Neural progenitor cell (in vitro differentiated cells): ENCODE data around the gene NIT2. TPM values are rescaled to one million over a fixed set of nuclear protein-coding genes. Genes with fewer than 3 reads are reported as not detected.

Experiments
- DNase-seq: peaks from one replicate; pipeline ENCODE4 v3.0.0-alpha.2; 2016; ENCODE audit warnings: low spot score
- H2AFZ ChIP-seq: fragments of 200-600 bp; sonication (generic); replicated peaks from 2 replicates; pipeline ENCODE4 v1.6.1; 2016; ENCODE audit warnings: antibody characterized with exemption
- H3F3A ChIP-seq: fragments of 200-600 bp; sonication (generic); 2 replicates; pipeline ENCODE4 v1.6.1; 2016; ENCODE audit warnings: antibody characterized with exemption, low read depth
- H3K27ac ChIP-seq: fragments of 200-600 bp; sonication (generic); 2 replicates; pipeline ENCODE4 v1.5.1; 2016; ENCODE audit warnings: mild to moderate bottlenecking
- H3K27me3 ChIP-seq: fragments of 200-600 bp; sonication (generic); 2 replicates; pipeline ENCODE4 v1.6.1; 2016; ENCODE audit warnings: mild to moderate bottlenecking, moderate library complexity
- H3K36me3 ChIP-seq: fragments of 200-600 bp; sonication (generic); 2 replicates; pipeline ENCODE4 v1.5.1; 2016
- H3K4me1 ChIP-seq: fragments of 200-600 bp; sonication (generic); 2 replicates; pipeline ENCODE4 v1.6.1; 2016; ENCODE audit warnings: mixed run types
- H3K4me2 ChIP-seq: fragments of 200-600 bp; sonication (generic); 2 replicates; pipeline ENCODE4 v1.6.1; 2016
- H3K4me3 ChIP-seq: fragments of 200-600 bp; sonication (generic); 2 replicates; pipeline ENCODE4 v1.5.1; 2016
- H3K79me2 ChIP-seq: fragments of 200-600 bp; sonication (generic); 2 replicates; pipeline ENCODE4 v1.6.1; 2016; ENCODE audit warnings: low read depth
- H3K9ac ChIP-seq: fragments of 200-600 bp; sonication (generic); 2 replicates; pipeline ENCODE4 v1.6.1; 2016
- H3K9me3 ChIP-seq: fragments of 200-600 bp; sonication (generic); 2 replicates; pipeline ENCODE4 v1.5.1; 2016; ENCODE audit warnings: low read depth
- H4K20me1 ChIP-seq: fragments of 200-600 bp; sonication (generic); 2 replicates; pipeline ENCODE4 v1.6.1; 2016; ENCODE audit warnings: low read depth
- H3K27ac Mint-ChIP-seq: 3 replicates; pipeline ENCODE4 v1.8.0; 2021; ENCODE audit warnings: mixed read lengths
- H3K27me3 Mint-ChIP-seq: 2 replicates; pipeline ENCODE4 v1.8.0; 2022; ENCODE audit warnings: low read depth, mild to moderate bottlenecking, inconsistent platforms, moderate library complexity, mixed read lengths; ENCODE audit not compliant: insufficient read depth
- H3K36me3 Mint-ChIP-seq: 3 replicates; pipeline ENCODE4 v1.8.0; 2021; ENCODE audit warnings: mixed read lengths
- H3K4me1 Mint-ChIP-seq: 3 replicates; pipeline ENCODE4 v1.8.0; 2021; ENCODE audit warnings: mixed read lengths
- H3K4me3 Mint-ChIP-seq: 3 replicates; pipeline ENCODE4 v1.8.0; 2021; ENCODE audit warnings: mild to moderate bottlenecking, moderate library complexity, mixed read lengths
- H3K9me3 Mint-ChIP-seq: 3 replicates; pipeline ENCODE4 v1.8.0; 2020; ENCODE audit warnings: mixed read lengths
- CTCF ChIP-seq: fragments of 200-600 bp; sonication (generic); IDR thresholded peaks from 2 replicates; pipeline ENCODE4 v1.5.1; 2017; ENCODE audit warnings: antibody characterized with exemption, mild to moderate bottlenecking
- EZH2 ChIP-seq: fragments of 200-600 bp; sonication (generic); IDR thresholded peaks from 2 replicates; pipeline ENCODE4 v1.6.1; 2017; ENCODE audit warnings: antibody characterized with exemption, mild to moderate bottlenecking, moderate library complexity
- EZH2phosphoT487 ChIP-seq: fragments of 200-600 bp; sonication (generic); IDR thresholded peaks from 2 replicates; pipeline ENCODE4 v1.6.1; 2017; ENCODE audit warnings: antibody characterized with exemption
- total RNA-seq: library from RNA; depleted of rRNA; stranded (reverse); fragments of >200 nt; gene quantifications from 2 replicates; pipeline ENCODE4 v1.2.3, GENCODE V29; 2015; ENCODE audit warnings: low replicate concordance

Gene NIT2
- total RNA-seq, 1 donor from 2014 or later: 33.1 TPM

- Histone ChIP-seq H3K4me1 (peaks cover 18% of the 10 kb centered on the region), H3K4me2 (peak overlapping the region; percentile 91), H3K9ac (peak overlapping the region; percentile 45), H3K79me2 (peaks cover 93% of the 10 kb centered on the region), H3K27ac (peak overlapping the region; percentile 90), H3K36me3 (no peaks in the 10 kb centered on the region), H3F3A (peaks cover 14% of the 10 kb centered on the region), H2AFZ (peak overlapping the region; percentile 61), H3K4me3 (peak overlapping the region; percentile 82), H3K27me3 (no peaks in the 10 kb centered on the region), H4K20me1 (peaks cover 13% of the 10 kb centered on the region), H3K9me3 (no peaks in the 10 kb centered on the region)
- Mint-ChIP-seq H3K9me3 (peaks cover 8% of the 10 kb centered on the region), H3K36me3 (peaks cover 17% of the 10 kb centered on the region), H3K27ac (peak overlapping the region; percentile 99), H3K4me1 (peaks cover 27% of the 10 kb centered on the region), H3K4me3 (peak overlapping the region; percentile 89), H3K27me3 (no peaks in the 10 kb centered on the region)
- DNase-seq: peak; percentile 72
- TF ChIP-seq EZH2phosphoT487: no peak
- TF ChIP-seq CTCF: no peak
Measured at GRCh38 chr3:100401674-100402041, 67.1 kb downstream of the NIT2 start.

GRCh38 chr3:100402256-100402655 is 67.7 kb downstream of the NIT2 start:
- Histone ChIP-seq H4K20me1 (peaks cover 13% of the 10 kb centered on the region), H3K4me2 (peak overlapping the region; percentile 91), H3K4me1 (peaks cover 18% of the 10 kb centered on the region), H3K9ac (peak overlapping the region; percentile 45), H3K4me3 (peak overlapping the region; percentile 82), H3F3A (peaks cover 14% of the 10 kb centered on the region), H3K9me3 (no peaks in the 10 kb centered on the region), H2AFZ (no peak overlapping the region), H3K27me3 (no peaks in the 10 kb centered on the region), H3K27ac (no peak overlapping the region), H3K79me2 (peaks cover 93% of the 10 kb centered on the region), H3K36me3 (no peaks in the 10 kb centered on the region)
- H3K27ac Mint-ChIP-seq: peak overlapping the region; percentile 99
- peaks cover 27% of the 10 kb centered on the region for H3K4me1 Mint-ChIP-seq
- H3K9me3 Mint-ChIP-seq: peaks cover 11% of the 10 kb centered on the region
- H3K4me3 Mint-ChIP-seq: peak overlapping the region; percentile 89
- H3K36me3 Mint-ChIP-seq: peaks cover 22% of the 10 kb centered on the region
- no peaks in the 10 kb centered on the region for H3K27me3 Mint-ChIP-seq
- TF ChIP-seq EZH2 (no peak), CTCF (no peak), EZH2phosphoT487 (no peak)
- DNase-seq: no peak

GRCh38 chr3:100402891-100403290 is 68.3 kb downstream of the NIT2 start:
- peaks cover 14% of the 10 kb centered on the region for H3F3A ChIP-seq
- H3K27me3 ChIP-seq: no peaks in the 10 kb centered on the region
- H3K27ac ChIP-seq: no peak overlapping the region
- H3K9ac ChIP-seq: peak overlapping the region; percentile 45
- peaks cover 20% of the 10 kb centered on the region for H3K4me1 ChIP-seq
- Mint-ChIP-seq H3K4me1 (peaks cover 27% of the 10 kb centered on the region), H3K27ac (peak overlapping the region; percentile 87), H3K27me3 (no peaks in the 10 kb centered on the region), H3K4me3 (peak overlapping the region; percentile 89), H3K36me3 (peaks cover 29% of the 10 kb centered on the region), H3K9me3 (peaks cover 17% of the 10 kb centered on the region)
- H3K36me3 ChIP-seq: no peaks in the 10 kb centered on the region
- no peaks in the 10 kb centered on the region for H3K9me3 ChIP-seq
- no peak for TF ChIP-seq EZH2
- no peak for TF ChIP-seq CTCF
- TF ChIP-seq EZH2phosphoT487: no peak
- no peak for DNase-seq
- peak overlapping the region; percentile 91 for H3K4me2 ChIP-seq
- peaks cover 93% of the 10 kb centered on the region for H3K79me2 ChIP-seq
- no peak overlapping the region for H2AFZ ChIP-seq
- peak overlapping the region; percentile 82 for H3K4me3 ChIP-seq
- peaks cover 13% of the 10 kb centered on the region for H4K20me1 ChIP-seq
